B cell (primary cell): ENCODE data around the gene ANTKMT.

Source experiments
- EZH2 ChIP-seq: IDR thresholded peaks from 2 replicates; pipeline ENCODE4 v1.6.1; 2012; ENCODE audit warnings: borderline replicate concordance, low read depth, mild to moderate bottlenecking, moderate library complexity, low read length; ENCODE audit not compliant: insufficient read depth, poor library complexity, severe bottlenecking
- TF ChIP-seq, protein P1 (sequence below): fragments of 200-600 bp; IDR thresholded peaks from one replicate; pipeline ENCODE4 v1.8.0; 2022; ENCODE audit warnings: antibody characterized with exemption, mild to moderate bottlenecking

DNA sequence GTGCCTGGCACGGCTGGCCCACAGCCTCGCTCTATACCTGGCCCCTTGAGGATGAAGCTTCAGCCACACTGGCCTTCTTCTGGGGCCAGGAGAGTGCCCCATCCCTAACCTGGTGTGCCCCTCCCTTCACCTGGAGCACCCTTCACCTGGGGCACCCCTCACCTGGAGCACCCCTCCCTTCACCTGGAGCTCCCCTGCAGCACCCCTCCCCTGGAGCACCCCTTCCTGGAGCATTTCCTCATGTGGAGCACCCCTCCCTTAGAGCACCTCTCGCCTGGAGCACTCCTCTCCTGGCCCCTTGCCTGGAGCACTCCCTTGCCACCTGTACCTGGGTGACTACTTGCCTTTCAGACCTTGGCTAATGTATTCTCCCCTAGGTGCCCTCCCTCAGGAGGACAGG is 12.9 kb upstream of the ANTKMT start:
- TF ChIP-seq, protein P1, sequence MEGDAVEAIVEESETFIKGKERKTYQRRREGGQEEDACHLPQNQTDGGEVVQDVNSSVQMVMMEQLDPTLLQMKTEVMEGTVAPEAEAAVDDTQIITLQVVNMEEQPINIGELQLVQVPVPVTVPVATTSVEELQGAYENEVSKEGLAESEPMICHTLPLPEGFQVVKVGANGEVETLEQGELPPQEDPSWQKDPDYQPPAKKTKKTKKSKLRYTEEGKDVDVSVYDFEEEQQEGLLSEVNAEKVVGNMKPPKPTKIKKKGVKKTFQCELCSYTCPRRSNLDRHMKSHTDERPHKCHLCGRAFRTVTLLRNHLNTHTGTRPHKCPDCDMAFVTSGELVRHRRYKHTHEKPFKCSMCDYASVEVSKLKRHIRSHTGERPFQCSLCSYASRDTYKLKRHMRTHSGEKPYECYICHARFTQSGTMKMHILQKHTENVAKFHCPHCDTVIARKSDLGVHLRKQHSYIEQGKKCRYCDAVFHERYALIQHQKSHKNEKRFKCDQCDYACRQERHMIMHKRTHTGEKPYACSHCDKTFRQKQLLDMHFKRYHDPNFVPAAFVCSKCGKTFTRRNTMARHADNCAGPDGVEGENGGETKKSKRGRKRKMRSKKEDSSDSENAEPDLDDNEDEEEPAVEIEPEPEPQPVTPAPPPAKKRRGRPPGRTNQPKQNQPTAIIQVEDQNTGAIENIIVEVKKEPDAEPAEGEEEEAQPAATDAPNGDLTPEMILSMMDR, result no peak
- TF ChIP-seq EZH2, result no peak
